Liver (tissue), 3 donors: ENCODE measurements around the gene CALM3.

Experiments
- ATF3 ChIP-seq: IDR thresholded peaks from 2 replicates; pipeline ENCODE4 v1.6.1; 2016; ENCODE audit warnings: antibody characterized with exemption
- EGR1 ChIP-seq, 2 donors: IDR thresholded peaks; 2 replicates each; pipeline ENCODE4 v1.6.1; 2016 to 2018; ENCODE audit warnings: antibody characterized with exemption in 2 of 2, low read depth in 2 of 2
- GABPA ChIP-seq, 2 donors: IDR thresholded peaks in 1 of 2; conservative IDR thresholded peaks in 1 of 2; 2 replicates each; pipeline ENCODE4 v1.6.1; 2016; ENCODE audit warnings: antibody characterized with exemption in 2 of 2, mild to moderate bottlenecking in 1 of 2, moderate library complexity in 1 of 2
- JUND ChIP-seq, 2 donors: IDR thresholded peaks; 2 replicates each; pipeline ENCODE4 v1.6.1; 2016; ENCODE audit warnings: antibody characterized with exemption in 2 of 2
- RAD21 ChIP-seq, 2 donors: IDR thresholded peaks; 2 replicates each; pipeline ENCODE4 v1.6.1; 2016; ENCODE audit warnings: antibody characterized with exemption in 2 of 2, mild to moderate bottlenecking in 2 of 2
- REST ChIP-seq: IDR thresholded peaks from 2 replicates; pipeline ENCODE4 v1.6.1; 2016; ENCODE audit warnings: antibody characterized with exemption, mild to moderate bottlenecking
- SP1 ChIP-seq: IDR thresholded peaks from 2 replicates; pipeline ENCODE4 v1.6.1; 2018; ENCODE audit warnings: antibody characterized with exemption, mild to moderate bottlenecking
- YY1 ChIP-seq: IDR thresholded peaks from 2 replicates; pipeline ENCODE4 v1.6.1; 2016; ENCODE audit warnings: antibody characterized with exemption, mild to moderate bottlenecking
- ZBTB33 ChIP-seq: IDR thresholded peaks from 2 replicates; pipeline ENCODE4 v1.6.1; 2016; ENCODE audit warnings: antibody characterized with exemption
- TF ChIP-seq, protein P1 (sequence below): fragments of 150-350 bp; IDR thresholded peaks from 2 replicates; pipeline ENCODE4 v1.5.1; 2017; ENCODE audit warnings: improper control_type of control experiment, low read depth, low read length; ENCODE audit not compliant: missing input control
- TF ChIP-seq, protein P2 (sequence below): IDR thresholded peaks from 2 replicates; pipeline ENCODE4 v1.6.1; 2016; ENCODE audit warnings: antibody characterized with exemption
- donor health status: healthy.
- donor health status: healthy.

GRCh38 chr19:46609511-46610412, 8.6 kb downstream of the CALM3 start:
- TF ChIP-seq, protein P1, sequence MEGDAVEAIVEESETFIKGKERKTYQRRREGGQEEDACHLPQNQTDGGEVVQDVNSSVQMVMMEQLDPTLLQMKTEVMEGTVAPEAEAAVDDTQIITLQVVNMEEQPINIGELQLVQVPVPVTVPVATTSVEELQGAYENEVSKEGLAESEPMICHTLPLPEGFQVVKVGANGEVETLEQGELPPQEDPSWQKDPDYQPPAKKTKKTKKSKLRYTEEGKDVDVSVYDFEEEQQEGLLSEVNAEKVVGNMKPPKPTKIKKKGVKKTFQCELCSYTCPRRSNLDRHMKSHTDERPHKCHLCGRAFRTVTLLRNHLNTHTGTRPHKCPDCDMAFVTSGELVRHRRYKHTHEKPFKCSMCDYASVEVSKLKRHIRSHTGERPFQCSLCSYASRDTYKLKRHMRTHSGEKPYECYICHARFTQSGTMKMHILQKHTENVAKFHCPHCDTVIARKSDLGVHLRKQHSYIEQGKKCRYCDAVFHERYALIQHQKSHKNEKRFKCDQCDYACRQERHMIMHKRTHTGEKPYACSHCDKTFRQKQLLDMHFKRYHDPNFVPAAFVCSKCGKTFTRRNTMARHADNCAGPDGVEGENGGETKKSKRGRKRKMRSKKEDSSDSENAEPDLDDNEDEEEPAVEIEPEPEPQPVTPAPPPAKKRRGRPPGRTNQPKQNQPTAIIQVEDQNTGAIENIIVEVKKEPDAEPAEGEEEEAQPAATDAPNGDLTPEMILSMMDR: no peak
- TF ChIP-seq ATF3 (no peak), JUND (IDR thresholded peaks at IDR 0.05) (no peak), REST (no peak), SP1 (no peak), ZBTB33 (no peak), YY1 (no peak), GABPA (IDR thresholded peaks at IDR 0.05 in 1 of 2, conservative IDR thresholded peaks at IDR 0.05 in 1 of 2) (no peak), RAD21 (IDR thresholded peaks at IDR 0.05) (no peak), EGR1 (IDR thresholded peaks at IDR 0.05; ENCODE audit: low read depth in 2 of 2) (no peak)
- TF ChIP-seq, protein P2, sequence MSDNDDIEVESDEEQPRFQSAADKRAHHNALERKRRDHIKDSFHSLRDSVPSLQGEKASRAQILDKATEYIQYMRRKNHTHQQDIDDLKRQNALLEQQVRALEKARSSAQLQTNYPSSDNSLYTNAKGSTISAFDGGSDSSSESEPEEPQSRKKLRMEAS: no peak
